Measurements from ENCODE around the gene ERBIN. TPM values are rescaled to one million over a fixed set of nuclear protein-coding genes. Genes with fewer than 3 reads are reported as not detected.
"Not testable (repeated sequence)": the region's sequence is repeated elsewhere in the genome, so short reads cannot be mapped to it uniquely, and the experiment has no call there.

Gene ERBIN
- total RNA-seq, 1 donor from 2014 or later: 91.9 TPM

- Histone ChIP-seq H3K4me3 (ENCODE audit: low read length in 3 of 3) (no peak overlapping the region), H3K27me3 (ENCODE audit: control insufficient read depth in 3 of 3, insufficient read depth in 3 of 3, low read length in 3 of 3) (no peaks in the 10 kb centered on the region), H3K4me1 (ENCODE audit: control insufficient read depth in 3 of 3, insufficient read depth in 3 of 3, low read length in 3 of 3) (no peaks in the 10 kb centered on the region), H3K36me3 (ENCODE audit: control insufficient read depth in 3 of 3, insufficient read depth in 3 of 3, low read length in 3 of 3) (peaks cover 0 to 6% (median 5%) of the 10 kb centered on the region in 3 donors), H3K9ac (ENCODE audit: low read depth in 1 of 3, low read length in 3 of 3) (no peak overlapping the region), H3K27ac (ENCODE audit: low read depth, low read length) (no peak overlapping the region), H3K9me3 (ENCODE audit: control insufficient read depth in 3 of 3, low read length in 3 of 3) (no peaks in the 10 kb centered on the region)
Observed at GRCh38 chr5:66013906-66014305, 87.5 kb downstream of the ERBIN start.

GRCh38 chr5:66015196-66015960 is 89.0 kb downstream of the ERBIN start:
- no peak overlapping the region for H3K4me3 ChIP-seq (ENCODE audit: low read length in 3 of 3)
- no peaks in the 10 kb centered on the region for H3K4me1 ChIP-seq (ENCODE audit: control insufficient read depth in 3 of 3, insufficient read depth in 3 of 3, low read length in 3 of 3)
- no peaks in the 10 kb centered on the region for H3K9me3 ChIP-seq (ENCODE audit: control insufficient read depth in 3 of 3, low read length in 3 of 3)
- H3K36me3 ChIP-seq (ENCODE audit: control insufficient read depth in 3 of 3, insufficient read depth in 3 of 3, low read length in 3 of 3): peaks cover 0 to 6% (median 5%) of the 10 kb centered on the region in 3 donors
- H3K9ac ChIP-seq (ENCODE audit: low read depth in 1 of 3, low read length in 3 of 3): no peak overlapping the region
- no peak overlapping the region for H3K27ac ChIP-seq (ENCODE audit: low read depth, low read length)
- no peaks in the 10 kb centered on the region for H3K27me3 ChIP-seq (ENCODE audit: control insufficient read depth in 3 of 3, insufficient read depth in 3 of 3, low read length in 3 of 3)

GRCh38 chr5:66021585-66021984 is 95.2 kb downstream of the ERBIN start:
- H3K9me3 ChIP-seq (ENCODE audit: control insufficient read depth in 3 of 3, low read length in 3 of 3): no peaks in the 10 kb centered on the region
- H3K4me3 ChIP-seq (ENCODE audit: low read length in 3 of 3): no peak overlapping the region
- no peak overlapping the region for H3K9ac ChIP-seq (ENCODE audit: low read depth in 1 of 3, low read length in 3 of 3)
- H3K27me3 ChIP-seq (ENCODE audit: control insufficient read depth in 3 of 3, insufficient read depth in 3 of 3, low read length in 3 of 3): no peaks in the 10 kb centered on the region
- H3K27ac ChIP-seq (ENCODE audit: low read depth, low read length): no peak overlapping the region
- peaks cover 3 to 11% (median 8%) of the 10 kb centered on the region in 3 donors for H3K36me3 ChIP-seq (ENCODE audit: control insufficient read depth in 3 of 3, insufficient read depth in 3 of 3, low read length in 3 of 3)
- H3K4me1 ChIP-seq (ENCODE audit: control insufficient read depth in 3 of 3, insufficient read depth in 3 of 3, low read length in 3 of 3): no peaks in the 10 kb centered on the region

- H3K27ac ChIP-seq (ENCODE audit: low read depth, low read length): no peak overlapping the region
- no peaks in the 10 kb centered on the region for H3K9me3 ChIP-seq (ENCODE audit: control insufficient read depth in 3 of 3, low read length in 3 of 3)
- H3K36me3 ChIP-seq (ENCODE audit: control insufficient read depth in 3 of 3, insufficient read depth in 3 of 3, low read length in 3 of 3): peaks cover 2 to 21% (median 18%) of the 10 kb centered on the region in 3 donors
- H3K4me3 ChIP-seq (ENCODE audit: low read length in 3 of 3): no peak overlapping the region
- no peaks in the 10 kb centered on the region for H3K4me1 ChIP-seq (ENCODE audit: control insufficient read depth in 3 of 3, insufficient read depth in 3 of 3, low read length in 3 of 3)
- no peak overlapping the region for H3K9ac ChIP-seq (ENCODE audit: low read depth in 1 of 3, low read length in 3 of 3)
- no peaks in the 10 kb centered on the region for H3K27me3 ChIP-seq (ENCODE audit: control insufficient read depth in 3 of 3, insufficient read depth in 3 of 3, low read length in 3 of 3)
Observed at GRCh38 chr5:66039296-66039695, 112.9 kb downstream of the ERBIN start.

GRCh38 chr5:66039701-66040100 is 113.3 kb downstream of the ERBIN start:
- Histone ChIP-seq H3K9ac (ENCODE audit: low read depth in 1 of 3, low read length in 3 of 3) (no peak overlapping the region), H3K27me3 (ENCODE audit: control insufficient read depth in 3 of 3, insufficient read depth in 3 of 3, low read length in 3 of 3) (no peaks in the 10 kb centered on the region), H3K4me1 (ENCODE audit: control insufficient read depth in 3 of 3, insufficient read depth in 3 of 3, low read length in 3 of 3) (no peaks in the 10 kb centered on the region), H3K27ac (ENCODE audit: low read depth, low read length) (no peak overlapping the region), H3K9me3 (ENCODE audit: control insufficient read depth in 3 of 3, low read length in 3 of 3) (no peaks in the 10 kb centered on the region), H3K4me3 (ENCODE audit: low read length in 3 of 3) (no peak overlapping the region), H3K36me3 (ENCODE audit: control insufficient read depth in 3 of 3, insufficient read depth in 3 of 3, low read length in 3 of 3) (peaks cover 2 to 23% (median 19%) of the 10 kb centered on the region in 3 donors)

- no peaks in the 10 kb centered on the region for H3K9me3 ChIP-seq (ENCODE audit: control insufficient read depth in 3 of 3, low read length in 3 of 3)
- peaks cover 7 to 33% (median 20%) of the 10 kb centered on the region in 3 donors for H3K36me3 ChIP-seq (ENCODE audit: control insufficient read depth in 3 of 3, insufficient read depth in 3 of 3, low read length in 3 of 3)
Observed at GRCh38 chr5:66041627-66042026, 115.3 kb downstream of the ERBIN start.

GRCh38 chr5:66057239-66057638 is 130.9 kb downstream of the ERBIN start:
- no peaks in the 10 kb centered on the region for H3K27me3 ChIP-seq (ENCODE audit: control insufficient read depth in 3 of 3, insufficient read depth in 3 of 3, low read length in 3 of 3)
- H3K9me3 ChIP-seq (ENCODE audit: control insufficient read depth in 3 of 3, low read length in 3 of 3): no peaks in the 10 kb centered on the region
- H3K27ac ChIP-seq (ENCODE audit: low read depth, low read length): no peak overlapping the region
- H3K4me3 ChIP-seq (ENCODE audit: low read length in 3 of 3): no peak overlapping the region
- no peak overlapping the region for H3K9ac ChIP-seq (ENCODE audit: low read depth in 1 of 3, low read length in 3 of 3)
- H3K36me3 ChIP-seq (ENCODE audit: control insufficient read depth in 3 of 3, insufficient read depth in 3 of 3, low read length in 3 of 3): peaks cover 4 to 15% (median 14%) of the 10 kb centered on the region in 3 donors
- H3K4me1 ChIP-seq (ENCODE audit: control insufficient read depth in 3 of 3, insufficient read depth in 3 of 3, low read length in 3 of 3): no peaks in the 10 kb centered on the region

More at GRCh38 chr5:66041627-66042026, 115.3 kb downstream of the ERBIN start:
- Histone ChIP-seq H3K4me1 (ENCODE audit: control insufficient read depth in 3 of 3, insufficient read depth in 3 of 3, low read length in 3 of 3) (no peaks in the 10 kb centered on the region), H3K27ac (ENCODE audit: low read depth, low read length) (no peak overlapping the region), H3K4me3 (ENCODE audit: low read length in 3 of 3) (no peak overlapping the region), H3K27me3 (ENCODE audit: control insufficient read depth in 3 of 3, insufficient read depth in 3 of 3, low read length in 3 of 3) (no peaks in the 10 kb centered on the region), H3K9ac (ENCODE audit: low read depth in 1 of 3, low read length in 3 of 3) (no peak overlapping the region)

GRCh38 chr5:66061320-66061719 is 134.9 kb downstream of the ERBIN start:
- H3K36me3 ChIP-seq (ENCODE audit: control insufficient read depth in 3 of 3, insufficient read depth in 3 of 3, low read length in 3 of 3); H3K9ac ChIP-seq (ENCODE audit: low read depth in 1 of 3, low read length in 3 of 3); H3K4me3 ChIP-seq (ENCODE audit: low read length in 3 of 3); H3K9me3 ChIP-seq (ENCODE audit: control insufficient read depth in 3 of 3, low read length in 3 of 3); H3K27ac ChIP-seq (ENCODE audit: low read depth, low read length); H3K4me1 ChIP-seq (ENCODE audit: control insufficient read depth in 3 of 3, insufficient read depth in 3 of 3, low read length in 3 of 3); H3K27me3 ChIP-seq (ENCODE audit: control insufficient read depth in 3 of 3, insufficient read depth in 3 of 3, low read length in 3 of 3): not testable (repeated sequence)

- not testable (repeated sequence) for H3K4me1 ChIP-seq (ENCODE audit: control insufficient read depth in 3 of 3, insufficient read depth in 3 of 3, low read length in 3 of 3); H3K4me3 ChIP-seq (ENCODE audit: low read length in 3 of 3); H3K27me3 ChIP-seq (ENCODE audit: control insufficient read depth in 3 of 3, insufficient read depth in 3 of 3, low read length in 3 of 3); H3K9ac ChIP-seq (ENCODE audit: low read depth in 1 of 3, low read length in 3 of 3); H3K27ac ChIP-seq (ENCODE audit: low read depth, low read length); H3K9me3 ChIP-seq (ENCODE audit: control insufficient read depth in 3 of 3, low read length in 3 of 3); H3K36me3 ChIP-seq (ENCODE audit: control insufficient read depth in 3 of 3, insufficient read depth in 3 of 3, low read length in 3 of 3)
Observed at GRCh38 chr5:66063061-66063460, 136.7 kb downstream of the ERBIN start.

GRCh38 chr5:66066826-66067225 is 140.5 kb downstream of the ERBIN start:
- no peaks in the 10 kb centered on the region for H3K9me3 ChIP-seq (ENCODE audit: control insufficient read depth in 3 of 3, low read length in 3 of 3)
- H3K9ac ChIP-seq (ENCODE audit: low read depth in 1 of 3, low read length in 3 of 3): no peak overlapping the region
- no peaks in the 10 kb centered on the region for H3K27me3 ChIP-seq (ENCODE audit: control insufficient read depth in 3 of 3, insufficient read depth in 3 of 3, low read length in 3 of 3)
- peaks cover 0 to 5% (median 0%) of the 10 kb centered on the region in 3 donors for H3K36me3 ChIP-seq (ENCODE audit: control insufficient read depth in 3 of 3, insufficient read depth in 3 of 3, low read length in 3 of 3)
- H3K4me3 ChIP-seq (ENCODE audit: low read length in 3 of 3): no peak overlapping the region
- no peaks in the 10 kb centered on the region for H3K4me1 ChIP-seq (ENCODE audit: control insufficient read depth in 3 of 3, insufficient read depth in 3 of 3, low read length in 3 of 3)
- H3K27ac ChIP-seq (ENCODE audit: low read depth, low read length): no peak overlapping the region
